Mammary epithelial cell (primary cell): ENCODE results near the gene ZNF316.
"Not testable (repeated sequence)": the region's sequence is repeated elsewhere in the genome, so short reads cannot be mapped to it uniquely, and the experiment has no call there.

Experiments
- CTCF ChIP-seq, 2 donors: IDR thresholded peaks in 1 of 2; conservative IDR thresholded peaks in 1 of 2; 2 replicates each; pipeline ENCODE4 v1.5.1; 2011 to 2012; ENCODE audit warnings: inconsistent platforms in 2 of 2, low read length in 2 of 2, mild to moderate bottlenecking in 2 of 2, control low read depth in 1 of 2, low read depth in 1 of 2; ENCODE audit not compliant: insufficient read depth in 1 of 2; ENCODE audit errors: extremely low read depth in 1 of 2
- EZH2 ChIP-seq: IDR thresholded peaks from 2 replicates; pipeline ENCODE4 v1.6.1; 2012; ENCODE audit warnings: low read length, inconsistent platforms, borderline replicate concordance

- TF ChIP-seq CTCF (conservative IDR thresholded peaks at IDR 0.05 in 1 of 2, IDR thresholded peaks at IDR 0.05 in 1 of 2; ENCODE audit: extremely low read depth in 1 of 2, insufficient read depth in 1 of 2, low read depth in 1 of 2, low read length in 2 of 2); EZH2: not testable (repeated sequence)
Measured at GRCh38 chr7:6670851-6671250, 33.7 kb downstream of the ZNF316 start.
